ENCODE data around the gene CRACDL. TPM values are rescaled to one million over a fixed set of nuclear protein-coding genes. Genes with fewer than 3 reads are reported as not detected.

The CRACDL gene
- total RNA-seq, 3 donors from 2014 or later = 8.0 to 18.1 (median 17.8) TPM

DNA sequence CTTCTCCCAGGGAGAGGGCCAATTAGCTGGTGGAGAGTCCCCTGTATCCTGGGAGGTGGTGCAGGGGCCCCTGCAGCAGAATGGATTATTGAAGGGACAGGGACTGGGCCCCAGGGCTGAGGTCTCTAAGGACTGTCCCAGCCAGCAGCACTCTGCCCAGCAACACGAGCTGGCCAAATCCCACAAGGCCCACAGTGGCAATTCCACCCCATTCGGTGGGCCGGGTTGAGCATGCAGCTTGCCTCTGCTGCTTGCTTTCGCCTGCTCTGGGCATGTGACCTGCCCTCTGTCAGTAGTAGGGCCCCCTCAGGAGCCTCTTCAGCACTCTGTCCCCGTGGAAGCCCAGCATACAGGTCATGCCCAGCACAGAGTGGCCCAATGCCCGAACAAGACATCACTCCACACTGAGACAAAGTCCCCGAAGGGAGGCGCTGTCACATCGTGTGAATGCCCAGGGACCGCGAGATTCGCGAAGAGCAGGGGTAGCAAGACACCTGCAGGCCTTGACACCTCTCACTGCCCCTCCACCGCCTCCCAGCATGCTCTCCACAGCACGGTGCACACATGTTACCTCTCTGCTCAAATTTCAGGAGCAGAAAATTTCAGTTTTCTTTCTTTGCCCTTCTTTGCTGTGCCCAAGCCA lies 65.4 kb downstream of the CRACDL start:
- Histone ChIP-seq H3K4me3 (no peak overlapping the region), H3K36me3 (ENCODE audit: low read depth) (no peaks in the 10 kb centered on the region), H3K9me3 (no peaks in the 10 kb centered on the region), H3K4me1 (ENCODE audit: low read depth) (peaks cover 20% of the 10 kb centered on the region)
- no peak for ATAC-seq
- peak in 2 of 3 donors; percentile 12 to 40 for DNase-seq
- intact Hi-C loops (cut with DNase I, micrococcal nuclease) = no loop called here
- TF ChIP-seq, protein P1, sequence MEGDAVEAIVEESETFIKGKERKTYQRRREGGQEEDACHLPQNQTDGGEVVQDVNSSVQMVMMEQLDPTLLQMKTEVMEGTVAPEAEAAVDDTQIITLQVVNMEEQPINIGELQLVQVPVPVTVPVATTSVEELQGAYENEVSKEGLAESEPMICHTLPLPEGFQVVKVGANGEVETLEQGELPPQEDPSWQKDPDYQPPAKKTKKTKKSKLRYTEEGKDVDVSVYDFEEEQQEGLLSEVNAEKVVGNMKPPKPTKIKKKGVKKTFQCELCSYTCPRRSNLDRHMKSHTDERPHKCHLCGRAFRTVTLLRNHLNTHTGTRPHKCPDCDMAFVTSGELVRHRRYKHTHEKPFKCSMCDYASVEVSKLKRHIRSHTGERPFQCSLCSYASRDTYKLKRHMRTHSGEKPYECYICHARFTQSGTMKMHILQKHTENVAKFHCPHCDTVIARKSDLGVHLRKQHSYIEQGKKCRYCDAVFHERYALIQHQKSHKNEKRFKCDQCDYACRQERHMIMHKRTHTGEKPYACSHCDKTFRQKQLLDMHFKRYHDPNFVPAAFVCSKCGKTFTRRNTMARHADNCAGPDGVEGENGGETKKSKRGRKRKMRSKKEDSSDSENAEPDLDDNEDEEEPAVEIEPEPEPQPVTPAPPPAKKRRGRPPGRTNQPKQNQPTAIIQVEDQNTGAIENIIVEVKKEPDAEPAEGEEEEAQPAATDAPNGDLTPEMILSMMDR (IDR thresholded peaks at IDR 0.05) = no peak

DNA sequence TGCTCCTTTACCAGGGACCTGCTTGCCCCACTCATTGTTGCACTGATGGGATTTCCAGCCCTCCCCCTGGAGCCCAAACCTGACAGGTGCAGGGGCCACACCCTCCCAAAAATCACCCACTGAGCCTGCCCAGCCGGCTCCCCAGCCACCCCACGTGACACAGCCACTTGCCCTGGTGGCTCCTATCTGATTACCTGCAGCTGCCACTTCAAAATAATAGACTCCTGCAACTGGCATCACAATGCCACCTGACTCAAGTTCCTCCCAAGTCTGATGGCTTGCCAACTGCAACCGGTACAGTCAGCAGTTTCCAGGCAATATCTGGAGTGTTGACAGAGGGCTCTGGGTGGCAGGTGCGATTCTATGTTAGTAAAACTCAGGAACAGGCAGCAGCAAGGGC lies 66.2 kb downstream of the CRACDL start:
- Histone ChIP-seq H3K4me1 (ENCODE audit: low read depth) (peaks cover 20% of the 10 kb centered on the region), H3K9me3 (no peaks in the 10 kb centered on the region), H3K4me3 (no peak overlapping the region), H3K36me3 (ENCODE audit: low read depth) (no peaks in the 10 kb centered on the region)
- TF ChIP-seq, protein P1 (IDR thresholded peaks at IDR 0.05) = no peak
- intact Hi-C loops (cut with DNase I, micrococcal nuclease) = no loop called here
- DNase-seq (peak; percentile 81 to 84 (median 83)), ATAC-seq (peak; percentile 77)

DNA sequence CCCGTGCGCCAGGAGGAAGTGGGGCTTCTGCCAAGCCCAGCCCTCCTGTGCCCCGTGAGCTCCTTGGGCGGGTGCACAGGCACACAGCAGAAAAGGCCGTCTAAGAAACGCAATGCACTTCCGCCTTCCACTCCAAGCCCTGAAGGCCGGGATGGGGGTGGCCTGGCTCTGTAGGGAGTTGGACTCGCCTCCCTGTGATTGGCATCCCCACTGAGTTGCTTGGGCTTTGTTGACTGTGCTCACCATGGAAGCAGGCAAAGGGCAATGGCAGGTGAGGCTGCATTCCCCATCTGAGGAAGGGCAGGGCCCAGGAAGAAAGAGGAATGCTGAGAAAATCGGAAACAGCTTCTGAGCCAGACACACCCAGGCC lies 66.8 kb downstream of the CRACDL start:
- DNase-seq (peak; percentile 88 to 92 (median 90)), ATAC-seq (peak; percentile 87)
- intact Hi-C loops (cut with DNase I, micrococcal nuclease) = no loop called here
- Histone ChIP-seq H3K4me1 (ENCODE audit: low read depth) (peaks cover 20% of the 10 kb centered on the region), H3K9me3 (no peaks in the 10 kb centered on the region), H3K4me3 (no peak overlapping the region), H3K36me3 (ENCODE audit: low read depth) (no peaks in the 10 kb centered on the region)
- TF ChIP-seq, protein P1 (IDR thresholded peaks at IDR 0.05) = no peak

DNA sequence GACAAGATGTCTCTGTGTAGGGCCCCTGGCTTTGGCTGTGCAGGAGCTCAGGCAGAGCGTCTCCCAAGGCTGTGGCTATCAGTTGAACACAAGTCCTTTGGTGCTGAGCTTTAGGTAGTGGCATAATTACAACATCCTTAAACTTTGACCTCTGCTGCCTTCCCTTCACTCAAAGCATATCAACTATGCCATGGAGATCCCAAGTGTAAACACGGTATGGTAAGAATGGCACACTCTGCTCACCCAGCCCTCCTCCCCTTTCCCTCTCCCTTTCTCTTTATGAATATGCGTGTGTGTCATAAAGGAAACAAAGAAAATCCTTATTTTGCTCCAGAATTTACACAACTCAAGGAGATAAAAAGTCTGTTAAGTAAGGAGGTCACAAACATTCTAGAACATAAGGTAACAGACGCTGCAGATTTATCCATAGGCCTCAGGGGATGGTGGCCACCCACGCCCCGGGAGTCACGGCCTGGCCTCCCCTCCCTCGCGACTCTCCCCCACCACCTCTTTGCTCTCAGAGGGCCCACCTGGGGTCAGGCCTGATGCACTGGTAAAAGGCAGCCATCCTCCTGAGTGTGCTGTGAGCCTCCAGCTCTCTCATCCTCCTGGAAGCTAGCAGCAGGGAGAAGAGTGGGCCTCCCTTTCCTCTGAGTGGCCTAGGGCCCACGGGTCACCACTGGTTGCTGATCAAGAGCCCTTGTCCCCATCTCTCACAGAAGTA lies 67.3 kb downstream of the CRACDL start:
- ATAC-seq (peak; percentile 63), DNase-seq (peak in 2 of 3 donors; percentile 45 to 47)
- H3K9me3 ChIP-seq = no peaks in the 10 kb centered on the region
- intact Hi-C loops (cut with DNase I, micrococcal nuclease) = no loop called here
- H3K4me1 ChIP-seq (ENCODE audit: low read depth) = peaks cover 20% of the 10 kb centered on the region
- H3K4me3 ChIP-seq = no peak overlapping the region
- TF ChIP-seq, protein P1 (IDR thresholded peaks at IDR 0.05) = no peak
- H3K36me3 ChIP-seq (ENCODE audit: low read depth) = no peaks in the 10 kb centered on the region

DNA sequence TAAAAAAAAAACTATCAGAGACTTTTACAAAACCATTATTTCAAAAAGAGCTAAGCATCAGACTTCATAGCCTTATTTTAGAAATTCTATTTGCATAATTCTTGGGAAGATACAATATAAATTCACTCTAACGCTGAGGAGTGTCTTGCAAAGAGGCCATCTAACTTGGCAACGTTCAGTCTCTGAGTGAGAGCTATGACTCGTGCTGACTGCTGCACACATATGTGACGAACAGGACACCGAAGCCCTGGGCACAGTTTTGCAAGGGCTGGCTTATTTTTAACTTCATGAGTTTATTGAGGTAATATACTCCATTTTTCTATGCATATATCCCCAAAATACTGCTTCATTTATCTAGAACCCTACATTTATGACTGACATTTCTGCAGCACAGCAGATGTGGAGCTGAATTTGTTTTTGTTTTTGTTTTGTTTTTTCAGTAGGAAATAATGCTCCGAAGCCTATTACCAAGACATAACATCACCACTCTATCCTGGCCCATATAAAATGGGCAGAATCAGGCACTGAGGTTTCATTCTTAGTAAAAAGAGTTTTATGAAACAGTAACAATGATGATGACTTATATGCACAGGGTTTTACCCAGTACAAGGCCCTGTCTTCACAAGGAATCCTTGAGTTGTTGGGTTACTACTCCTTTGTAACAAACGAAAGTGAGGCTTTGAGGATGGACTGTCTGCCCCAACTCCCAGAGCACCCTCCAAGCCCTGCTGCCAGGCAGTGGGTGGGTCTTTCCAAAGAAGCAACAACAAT lies 68.3 kb downstream of the CRACDL start:
- no peak for ATAC-seq
- intact Hi-C loops (cut with DNase I, micrococcal nuclease) = no loop called here
- no peaks in the 10 kb centered on the region for H3K36me3 ChIP-seq (ENCODE audit: low read depth)
- peaks cover 20% of the 10 kb centered on the region for H3K4me1 ChIP-seq (ENCODE audit: low read depth)
- TF ChIP-seq, protein P1 (IDR thresholded peaks at IDR 0.05) = no peak
- DNase-seq = peak in 1 of 3 donors; percentile 13
- H3K4me3 ChIP-seq = no peak overlapping the region
- no peaks in the 10 kb centered on the region for H3K9me3 ChIP-seq
